Kidney glomerular epithelial cell (primary cell): ENCODE results near the gene FBXW2.
A peak's percentile ranks its signal among the peaks of the same experiment; 100 is the strongest.
"Not testable (repeated sequence)": the region's sequence is repeated elsewhere in the genome, so short reads cannot be mapped to it uniquely, and the experiment has no call there.

Experiments
- DNase-seq: peaks from one replicate; lab custom pipeline; 2025; lab: John Stamatoyannopoulos, UW

Gene FBXW2

GRCh38 chr9:120792898-120793765, at the start of gene FBXW2:
TSS of gene FBXW2 (minus strand) at chr9:120793416. CDS start at chr9:120788258, 5,158 bp downstream.
- DNase-seq = peak; percentile 75

GRCh38 chr9:120841930-120842684, 48.9 kb upstream of the FBXW2 start:
- DNase-seq = no peak

- DNase-seq = peak; percentile 52
Observed at GRCh38 chr9:120839146-120839545, 45.9 kb upstream of the FBXW2 start.

GRCh38 chr9:120837921-120838320, 44.7 kb upstream of the FBXW2 start:
- DNase-seq = no peak

- DNase-seq = no peak
Observed at GRCh38 chr9:120833325-120833724, 40.1 kb upstream of the FBXW2 start.

GRCh38 chr9:120832807-120833206, 39.6 kb upstream of the FBXW2 start:
- DNase-seq = no peak

- no peak for DNase-seq
Observed at GRCh38 chr9:120830865-120831264, 37.6 kb upstream of the FBXW2 start.

- no peak for DNase-seq
Observed at GRCh38 chr9:120830151-120830550, 36.9 kb upstream of the FBXW2 start.

GRCh38 chr9:120829650-120830049, 36.4 kb upstream of the FBXW2 start:
- no peak for DNase-seq

- no peak for DNase-seq
Observed at GRCh38 chr9:120820095-120820494, 26.9 kb upstream of the FBXW2 start.

- DNase-seq = no peak
Observed at GRCh38 chr9:120818595-120818994, 25.4 kb upstream of the FBXW2 start.

GRCh38 chr9:120815075-120815474, 21.9 kb upstream of the FBXW2 start:
- no peak for DNase-seq

GRCh38 chr9:120808931-120809330, 15.7 kb upstream of the FBXW2 start:
- no peak for DNase-seq

GRCh38 chr9:120807607-120808379, 14.6 kb upstream of the FBXW2 start:
- no peak for DNase-seq

GRCh38 chr9:120804784-120805363, 11.7 kb upstream of the FBXW2 start:
- DNase-seq = not testable (repeated sequence)

- no peak for DNase-seq
Observed at GRCh38 chr9:120801441-120801840, 8.2 kb upstream of the FBXW2 start.

GRCh38 chr9:120791161-120791560, 2.1 kb downstream of the FBXW2 start:
- no peak for DNase-seq

- DNase-seq = no peak
Observed at GRCh38 chr9:120787933-120788332, 5.3 kb downstream of the FBXW2 start.

- DNase-seq = peak; percentile 34
Observed at GRCh38 chr9:120783602-120784047, 9.6 kb downstream of the FBXW2 start.

- no peak for DNase-seq
Observed at GRCh38 chr9:120781236-120781635, 12.0 kb downstream of the FBXW2 start.

GRCh38 chr9:120780367-120780766, 12.8 kb downstream of the FBXW2 start:
- DNase-seq = no peak

GRCh38 chr9:120779227-120779626, 14.0 kb downstream of the FBXW2 start:
- no peak for DNase-seq
